Ishikawa (cell line): Measurements from ENCODE around the gene MSH2.

Experiments
- CEBPB ChIP-seq: IDR thresholded peaks from 2 replicates; pipeline ENCODE4 v1.6.1; 2012
- CREB1 ChIP-seq: IDR thresholded peaks from 2 replicates; pipeline ENCODE4 v1.6.1; 2012; ENCODE audit warnings: low read depth
- EGR1 ChIP-seq: IDR thresholded peaks from 2 replicates; pipeline ENCODE4 v1.6.1; 2012
- EP300 ChIP-seq: IDR thresholded peaks from 2 replicates; pipeline ENCODE4 v1.6.1; 2012; ENCODE audit warnings: borderline replicate concordance
- FOXM1 ChIP-seq: IDR thresholded peaks from 2 replicates; pipeline ENCODE4 v1.6.1; 2012; ENCODE audit warnings: low read depth, borderline replicate concordance
- NFIC ChIP-seq: IDR thresholded peaks from 2 replicates; pipeline ENCODE4 v1.6.1; 2012
- RAD21 ChIP-seq: IDR thresholded peaks from 2 replicates; pipeline ENCODE4 v1.6.1; 2012; ENCODE audit warnings: low read depth
- TAF1 ChIP-seq: IDR thresholded peaks from 2 replicates; pipeline ENCODE4 v1.6.1; 2012; ENCODE audit warnings: low read depth, mild to moderate bottlenecking
- TCF12 ChIP-seq: IDR thresholded peaks from 2 replicates; pipeline ENCODE4 v1.6.1; 2012; ENCODE audit warnings: low read depth
- TEAD4 ChIP-seq: IDR thresholded peaks from 2 replicates; pipeline ENCODE4 v1.6.1; 2012
- YY1 ChIP-seq: IDR thresholded peaks from 2 replicates; pipeline ENCODE4 v1.6.1; 2012; ENCODE audit warnings: low read depth
- ZBTB7A ChIP-seq: IDR thresholded peaks from 2 replicates; pipeline ENCODE4 v1.6.1; 2012; ENCODE audit warnings: low read depth
- TF ChIP-seq, protein P1 (sequence below): IDR thresholded peaks from 2 replicates; pipeline ENCODE4 v1.6.1; 2012
- TF ChIP-seq, protein P2 (sequence below): IDR thresholded peaks from 2 replicates; pipeline ENCODE4 v1.6.1; 2012
- TF ChIP-seq, protein P3 (sequence below): IDR thresholded peaks from 2 replicates; pipeline ENCODE4 v1.6.1; 2012; ENCODE audit warnings: low read depth, mild to moderate bottlenecking

The MSH2 gene

DNA sequence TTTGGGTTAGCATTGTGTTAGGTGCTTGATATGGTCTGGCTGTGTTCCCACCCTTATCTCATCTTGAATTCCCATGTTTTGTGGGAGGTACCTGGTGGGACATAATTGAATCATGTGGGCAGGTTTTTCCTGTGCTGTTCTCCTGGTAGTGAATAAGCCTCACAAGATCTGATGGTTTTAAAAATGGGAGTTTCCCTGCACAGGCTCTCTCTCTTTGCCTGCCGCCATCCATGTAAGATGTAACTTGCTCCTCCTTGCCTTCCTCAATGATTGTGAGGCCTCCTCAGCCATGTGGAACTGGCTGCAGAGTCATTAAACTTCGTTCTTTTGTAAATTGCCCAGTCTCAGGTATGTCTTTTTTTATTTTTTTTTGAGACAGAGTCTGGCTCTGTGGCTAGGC is 2.8 kb downstream of the MSH2 start:
- TF ChIP-seq, protein P1, sequence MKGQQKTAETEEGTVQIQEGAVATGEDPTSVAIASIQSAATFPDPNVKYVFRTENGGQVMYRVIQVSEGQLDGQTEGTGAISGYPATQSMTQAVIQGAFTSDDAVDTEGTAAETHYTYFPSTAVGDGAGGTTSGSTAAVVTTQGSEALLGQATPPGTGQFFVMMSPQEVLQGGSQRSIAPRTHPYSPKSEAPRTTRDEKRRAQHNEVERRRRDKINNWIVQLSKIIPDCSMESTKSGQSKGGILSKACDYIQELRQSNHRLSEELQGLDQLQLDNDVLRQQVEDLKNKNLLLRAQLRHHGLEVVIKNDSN: no peak
- no peak for TF ChIP-seq YY1
- no peak for TF ChIP-seq EGR1
- TF ChIP-seq FOXM1: no peak
- TF ChIP-seq TEAD4: no peak
- TF ChIP-seq, protein P2, sequence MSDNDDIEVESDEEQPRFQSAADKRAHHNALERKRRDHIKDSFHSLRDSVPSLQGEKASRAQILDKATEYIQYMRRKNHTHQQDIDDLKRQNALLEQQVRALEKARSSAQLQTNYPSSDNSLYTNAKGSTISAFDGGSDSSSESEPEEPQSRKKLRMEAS: no peak
- TF ChIP-seq CREB1: no peak
- TF ChIP-seq RAD21: no peak
- TF ChIP-seq, protein P3, sequence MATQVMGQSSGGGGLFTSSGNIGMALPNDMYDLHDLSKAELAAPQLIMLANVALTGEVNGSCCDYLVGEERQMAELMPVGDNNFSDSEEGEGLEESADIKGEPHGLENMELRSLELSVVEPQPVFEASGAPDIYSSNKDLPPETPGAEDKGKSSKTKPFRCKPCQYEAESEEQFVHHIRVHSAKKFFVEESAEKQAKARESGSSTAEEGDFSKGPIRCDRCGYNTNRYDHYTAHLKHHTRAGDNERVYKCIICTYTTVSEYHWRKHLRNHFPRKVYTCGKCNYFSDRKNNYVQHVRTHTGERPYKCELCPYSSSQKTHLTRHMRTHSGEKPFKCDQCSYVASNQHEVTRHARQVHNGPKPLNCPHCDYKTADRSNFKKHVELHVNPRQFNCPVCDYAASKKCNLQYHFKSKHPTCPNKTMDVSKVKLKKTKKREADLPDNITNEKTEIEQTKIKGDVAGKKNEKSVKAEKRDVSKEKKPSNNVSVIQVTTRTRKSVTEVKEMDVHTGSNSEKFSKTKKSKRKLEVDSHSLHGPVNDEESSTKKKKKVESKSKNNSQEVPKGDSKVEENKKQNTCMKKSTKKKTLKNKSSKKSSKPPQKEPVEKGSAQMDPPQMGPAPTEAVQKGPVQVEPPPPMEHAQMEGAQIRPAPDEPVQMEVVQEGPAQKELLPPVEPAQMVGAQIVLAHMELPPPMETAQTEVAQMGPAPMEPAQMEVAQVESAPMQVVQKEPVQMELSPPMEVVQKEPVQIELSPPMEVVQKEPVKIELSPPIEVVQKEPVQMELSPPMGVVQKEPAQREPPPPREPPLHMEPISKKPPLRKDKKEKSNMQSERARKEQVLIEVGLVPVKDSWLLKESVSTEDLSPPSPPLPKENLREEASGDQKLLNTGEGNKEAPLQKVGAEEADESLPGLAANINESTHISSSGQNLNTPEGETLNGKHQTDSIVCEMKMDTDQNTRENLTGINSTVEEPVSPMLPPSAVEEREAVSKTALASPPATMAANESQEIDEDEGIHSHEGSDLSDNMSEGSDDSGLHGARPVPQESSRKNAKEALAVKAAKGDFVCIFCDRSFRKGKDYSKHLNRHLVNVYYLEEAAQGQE: no peak
- no peak for TF ChIP-seq TAF1
- TF ChIP-seq NFIC: no peak
- no peak for TF ChIP-seq TCF12
- TF ChIP-seq EP300: no peak
- TF ChIP-seq ZBTB7A: no peak
- TF ChIP-seq CEBPB: no peak

DNA sequence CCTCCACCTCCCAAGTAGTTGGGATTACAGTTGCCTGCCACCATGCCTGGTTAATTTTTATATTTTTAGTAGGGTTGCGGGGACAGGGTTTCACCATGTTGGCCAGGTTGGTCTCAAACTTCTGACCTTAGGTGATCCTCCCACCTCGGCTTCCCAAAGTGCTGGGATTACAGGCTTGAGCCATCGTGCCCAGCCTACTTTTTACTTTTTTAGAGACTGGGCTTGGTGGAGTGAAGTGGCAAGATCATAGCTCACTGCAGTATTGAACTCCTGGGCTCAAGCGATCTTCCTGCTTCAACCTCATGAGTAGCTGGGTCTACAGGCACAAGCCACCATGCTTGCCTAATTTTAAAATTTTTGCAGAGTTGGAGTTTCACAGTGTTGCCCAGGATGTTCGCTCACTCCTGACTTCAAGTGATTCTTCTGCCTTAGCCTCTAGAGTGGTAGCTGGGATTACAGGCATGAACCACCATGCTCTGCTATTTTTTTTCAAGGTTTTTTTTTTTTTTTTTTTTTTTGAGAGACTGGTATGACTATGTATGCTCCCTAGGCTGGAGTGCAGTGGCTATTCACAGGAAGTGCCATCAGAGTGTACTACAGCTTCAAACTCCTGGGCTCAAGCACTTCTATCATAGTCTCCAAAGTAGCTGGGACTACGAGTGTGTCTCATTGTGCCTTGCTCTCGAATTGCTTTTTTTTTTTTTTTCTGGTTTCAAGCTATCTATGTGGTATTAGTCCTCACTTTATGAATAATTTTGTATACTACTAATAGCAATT is 11.9 kb downstream of the MSH2 start:
- TF ChIP-seq, protein P3: no peak
- TF ChIP-seq CEBPB: no peak
- TF ChIP-seq, protein P1: no peak
- no peak for TF ChIP-seq EGR1
- TF ChIP-seq YY1: no peak
- no peak for TF ChIP-seq RAD21
- TF ChIP-seq EP300: no peak
- no peak for TF ChIP-seq TAF1
- TF ChIP-seq NFIC: no peak
- no peak for TF ChIP-seq FOXM1
- no peak for TF ChIP-seq TCF12
- no peak for TF ChIP-seq TEAD4
- TF ChIP-seq, protein P2: no peak
- no peak for TF ChIP-seq ZBTB7A
- TF ChIP-seq CREB1: no peak

DNA sequence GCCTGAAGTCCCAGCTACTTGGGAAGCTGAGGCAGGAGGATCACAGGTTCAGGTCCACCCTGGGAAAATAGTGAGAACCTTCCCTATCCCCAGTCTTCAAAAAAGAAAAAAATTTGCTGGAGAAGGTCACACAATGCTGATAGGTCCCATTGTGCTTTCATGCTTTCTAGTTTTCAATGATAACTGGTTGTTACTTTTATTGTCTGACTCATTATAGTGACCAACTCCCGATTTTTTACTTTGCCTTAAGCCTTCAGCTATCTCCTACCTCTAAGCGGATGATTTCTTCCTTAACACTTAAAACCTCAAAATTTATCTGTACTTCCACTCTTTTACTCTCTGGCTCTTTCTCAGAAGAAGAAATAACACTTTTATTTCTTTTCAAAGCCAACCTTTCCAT is 17.3 kb downstream of the MSH2 start:
- TF ChIP-seq, protein P3: no peak
- TF ChIP-seq EGR1 (no peak), CEBPB (no peak), EP300 (no peak), TAF1 (no peak), TEAD4 (no peak)
- TF ChIP-seq, protein P2: no peak

DNA sequence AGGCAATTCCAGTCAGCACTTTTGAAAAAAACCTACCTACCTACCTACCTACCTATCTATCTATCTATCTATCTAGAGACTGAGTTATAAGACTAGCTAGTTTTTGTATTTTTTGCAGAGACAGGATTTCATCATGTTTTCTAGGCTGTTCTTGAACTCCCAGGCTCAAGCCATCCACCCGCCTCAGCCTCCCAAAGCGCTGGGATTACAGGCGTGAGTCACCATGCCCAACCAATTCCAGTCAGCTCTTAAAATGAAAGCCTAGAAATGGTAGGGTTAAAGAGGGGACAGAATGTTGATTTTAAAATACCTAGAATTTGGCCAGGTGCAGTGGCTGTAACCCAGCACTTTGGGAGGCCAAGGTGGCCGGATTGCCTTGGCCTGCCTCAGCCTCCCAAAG is 19.1 kb downstream of the MSH2 start:
- TF ChIP-seq YY1 (no peak), TCF12 (no peak), EP300 (no peak), NFIC (no peak), TEAD4 (no peak), RAD21 (no peak)

DNA sequence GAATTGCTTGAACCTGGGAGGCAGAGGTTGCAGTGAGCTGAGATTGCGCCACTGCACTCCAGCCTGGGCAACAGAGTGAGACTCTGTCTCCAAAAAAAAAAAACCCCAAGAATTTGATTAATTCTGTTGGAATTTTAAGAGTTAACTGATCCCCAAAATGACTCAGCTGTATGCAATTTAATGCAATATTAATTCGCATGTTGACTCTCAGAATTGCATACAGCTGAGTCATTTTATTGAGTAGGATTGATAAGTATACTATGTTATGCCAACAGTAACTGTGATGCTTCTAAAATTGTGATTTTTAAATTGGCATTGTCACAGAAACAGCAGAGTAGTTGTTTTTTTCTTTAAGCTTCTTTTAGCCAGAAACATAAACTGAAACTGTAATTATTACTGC is 19.6 kb downstream of the MSH2 start:
- TF ChIP-seq FOXM1: no peak
- TF ChIP-seq, protein P3: no peak
- no peak for TF ChIP-seq YY1
- no peak for TF ChIP-seq EP300
- TF ChIP-seq, protein P1: no peak
- TF ChIP-seq NFIC: no peak
- no peak for TF ChIP-seq TEAD4
- TF ChIP-seq, protein P2: no peak
- no peak for TF ChIP-seq TAF1
- no peak for TF ChIP-seq CREB1
- no peak for TF ChIP-seq TCF12
- no peak for TF ChIP-seq CEBPB
- no peak for TF ChIP-seq ZBTB7A
